ENCODE results near the gene AOPEP. TPM values are rescaled to one million over a fixed set of nuclear protein-coding genes. Genes with fewer than 3 reads are reported as not detected.

AOPEP gene
- polyA plus RNA-seq, 1 of the 3 experiments (the other 2 are of a cell fraction): 54.6 TPM

DNA sequence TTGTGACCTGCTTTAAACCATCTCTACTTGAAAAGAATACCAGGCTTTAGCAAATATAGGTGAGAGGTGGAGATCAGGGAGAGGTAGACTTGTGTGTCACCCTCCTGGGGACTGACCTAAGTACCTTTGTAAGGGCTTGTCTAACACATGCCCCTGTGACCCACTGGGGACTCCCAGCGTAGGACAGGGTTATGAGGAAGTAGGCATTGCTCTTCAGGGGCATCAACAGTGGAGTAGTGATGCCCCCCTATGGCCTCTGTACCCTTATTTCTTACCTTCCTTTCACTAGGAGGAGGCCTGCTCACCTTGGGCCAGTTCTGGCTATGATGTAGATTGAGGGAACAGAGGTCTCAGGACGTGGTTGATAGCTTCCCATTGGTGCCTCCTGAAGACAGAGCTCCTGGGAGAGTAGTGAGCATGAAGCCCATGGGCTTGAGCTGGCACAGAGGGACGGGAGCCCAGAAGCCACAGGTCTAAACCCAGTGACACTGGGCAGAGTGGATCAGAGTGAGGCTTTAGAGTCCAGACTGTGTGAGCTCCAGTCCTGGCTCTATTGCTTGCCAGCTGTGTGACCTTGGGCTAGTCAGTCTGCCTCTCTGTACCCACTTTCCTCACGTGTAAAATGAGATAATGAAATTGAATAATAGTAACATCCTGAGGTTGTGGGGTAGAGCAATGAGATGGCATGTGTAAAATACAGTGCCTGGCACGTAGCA lies 191.7 kb downstream of the AOPEP start:
- DNase-seq: no peak
- peaks cover 54 to 75% of the 10 kb centered on the region in 2 experiments for H3K4me1 ChIP-seq (ENCODE audit: control insufficient read depth in 1 of 2, insufficient read depth in 2 of 2, low read depth in 1 of 2, low read length in 1 of 2)
- POLR2A ChIA-PET: interaction anchor here (0.6 kb wide), 1 partner anchor 122 kb away, joined by 3 read pairs; no protein-coding TSS in a partner anchor

DNA sequence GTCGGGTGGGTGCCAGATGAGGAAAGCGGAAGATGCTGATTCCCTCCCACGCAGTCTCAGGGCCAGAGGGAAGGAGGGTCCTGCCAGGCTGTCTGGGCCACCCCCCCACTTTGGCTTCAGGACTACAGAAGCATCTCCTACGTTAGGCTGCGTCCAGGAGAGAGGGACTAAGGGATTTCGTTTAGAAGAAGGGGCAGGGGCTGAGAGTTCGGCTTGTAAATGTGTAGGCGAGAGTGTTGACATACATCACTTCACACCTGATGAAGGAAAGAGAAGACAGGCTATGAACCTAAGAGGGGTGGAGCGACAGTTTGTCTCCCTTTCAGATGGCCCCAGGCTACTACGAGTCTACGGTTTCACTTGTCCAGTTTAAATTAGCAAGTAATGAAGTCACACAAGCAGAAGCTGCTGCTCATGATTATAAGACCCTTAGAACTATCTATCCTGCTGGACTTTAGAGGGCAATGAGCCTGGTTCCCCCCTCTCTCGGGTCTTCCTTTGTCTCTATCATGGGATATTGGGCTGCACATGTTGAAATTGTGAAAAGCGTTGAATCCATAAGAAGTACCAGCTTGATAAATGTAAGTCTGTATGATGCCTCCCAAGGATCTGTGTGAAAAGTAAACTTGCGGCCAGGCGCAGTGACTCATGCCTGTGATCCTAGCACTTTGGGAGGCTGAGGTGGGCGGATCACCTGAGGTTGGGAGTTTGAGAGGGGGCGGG lies 193.0 kb downstream of the AOPEP start:
- Histone ChIP-seq H3K27me3 (ENCODE audit: insufficient read depth) (no peaks in the 10 kb centered on the region), H3F3A (replicated peaks; ENCODE audit: insufficient read depth) (peaks cover 49% of the 10 kb centered on the region), H3K4me2 (peak overlapping the region; percentile 85), H3K4me1 (ENCODE audit: control insufficient read depth in 1 of 2, insufficient read depth in 2 of 2, low read depth in 1 of 2, low read length in 1 of 2) (peaks cover 44 to 78% of the 10 kb centered on the region in 2 experiments), H2AFZ (ENCODE audit: low read depth) (no peak overlapping the region), H3K9me3 (no peaks in the 10 kb centered on the region), H3K4me3 (ENCODE audit: low read depth in 2 of 2, low read length in 1 of 2) (peak overlapping the region in 1 of 2 experiments; percentile 52; a peak in 2 of 4 replicates), H3K79me2 (ENCODE audit: insufficient read depth) (peaks cover 27% of the 10 kb centered on the region; the same call in 1 of the 2 replicates), H4K20me1 (ENCODE audit: insufficient read depth) (no peaks in the 10 kb centered on the region), H3K27ac (ENCODE audit: low read depth in 2 of 2, low read length in 1 of 2) (peak overlapping the region; percentile 97 to 98), H3K36me3 (replicated peaks in 1 of 2; ENCODE audit: control insufficient read depth in 1 of 2, insufficient read depth in 2 of 2, low read length in 1 of 2) (no peaks in the 10 kb centered on the region), H3K9me2 (no peaks in the 10 kb centered on the region), H3K9ac (peak overlapping the region; percentile 82; the same call in 1 of the 2 replicates)
- no peak for DNase-seq
- 72% methylated on average over 17 of the region's 17 CpGs for WGBS (ENCODE audit: low lambda C conversion rate)
- POLR2A ChIA-PET: interaction anchor here (0.7 to 1.0 kb wide), 3 partner anchors 10 to 62 kb away, joined by 3 read pairs; no protein-coding TSS in a partner anchor
- TF ChIP-seq NFIC (IDR thresholded peaks at IDR 0.05; ENCODE audit: borderline replicate concordance) (no peak), JUND (IDR thresholded peaks at IDR 0.05) (peak; percentile 31; the same call in 1 of the 2 replicates), FOSL2 (IDR thresholded peaks at IDR 0.05; ENCODE audit: borderline replicate concordance, low read depth) (0 out of 2 replicates have a peak, but pooled peaks have one; percentile 13), POLR2AphosphoS5 (IDR thresholded peaks at IDR 0.05; ENCODE audit: low read depth, low read length) (no peak)
- TF ChIP-seq, protein P1, sequence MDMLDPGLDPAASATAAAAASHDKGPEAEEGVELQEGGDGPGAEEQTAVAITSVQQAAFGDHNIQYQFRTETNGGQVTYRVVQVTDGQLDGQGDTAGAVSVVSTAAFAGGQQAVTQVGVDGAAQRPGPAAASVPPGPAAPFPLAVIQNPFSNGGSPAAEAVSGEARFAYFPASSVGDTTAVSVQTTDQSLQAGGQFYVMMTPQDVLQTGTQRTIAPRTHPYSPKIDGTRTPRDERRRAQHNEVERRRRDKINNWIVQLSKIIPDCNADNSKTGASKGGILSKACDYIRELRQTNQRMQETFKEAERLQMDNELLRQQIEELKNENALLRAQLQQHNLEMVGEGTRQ (IDR thresholded peaks at IDR 0.05; ENCODE audit: borderline replicate concordance, low read depth, low read length): no peak
- CTCF ChIA-PET: interaction anchor here (1.0 kb wide), 1 partner anchor 53 kb away, joined by 3 read pairs; no protein-coding TSS in a partner anchor

More for the DNA sequence above, 191.7 kb downstream of the AOPEP start:
- Histone ChIP-seq H3K9me3 (no peaks in the 10 kb centered on the region), H3F3A (replicated peaks; ENCODE audit: insufficient read depth) (peaks cover 55% of the 10 kb centered on the region), H3K4me2 (no peak overlapping the region), H2AFZ (ENCODE audit: low read depth) (no peak overlapping the region), H3K27ac (ENCODE audit: low read depth in 2 of 2, low read length in 1 of 2) (peak overlapping the region in 1 of 2 experiments; percentile 48; a peak in 1 of 4 replicates), H3K4me3 (ENCODE audit: low read depth in 2 of 2, low read length in 1 of 2) (no peak overlapping the region), H3K9ac (no peak overlapping the region), H3K9me2 (no peaks in the 10 kb centered on the region), H3K36me3 (replicated peaks in 1 of 2; ENCODE audit: control insufficient read depth in 1 of 2, insufficient read depth in 2 of 2, low read length in 1 of 2) (no peaks in the 10 kb centered on the region), H3K79me2 (ENCODE audit: insufficient read depth) (peaks cover 17% of the 10 kb centered on the region; the same call in 1 of the 2 replicates), H3K27me3 (ENCODE audit: insufficient read depth) (no peaks in the 10 kb centered on the region), H4K20me1 (ENCODE audit: insufficient read depth) (no peaks in the 10 kb centered on the region)
- no peak for TF ChIP-seq TAF1 (IDR thresholded peaks at IDR 0.05; ENCODE audit: borderline replicate concordance, low read depth, low read length)
- CTCF ChIA-PET: interaction anchor here (0.6 to 1.5 kb wide), 4 partner anchors 12 to 237 kb away, joined by 3 to 5 read pairs (median 4); no protein-coding TSS in a partner anchor
- 87% methylated on average over 5 of the region's 5 CpGs for WGBS (ENCODE audit: low lambda C conversion rate)
